GM10248 (cell line): ENCODE measurements around the gene RGS19.

ENCODE experiments used
- CTCF ChIA-PET: fragments of 300-600 bp; sonication (Branson Sonifier 250); formaldehyde crosslinking; extraction: SDS; loops from one replicate; lab custom pipeline; 2021; ENCODE audit warnings: antibody characterized with exemption; lab: Yijun Ruan, JAX
- POLR2A ChIA-PET: fragments of 350-650 bp; sonication (Branson Sonifier 250); formaldehyde crosslinking; extraction: SDS; loops from one replicate; lab custom pipeline; 2020; ENCODE audit warnings: antibody characterized with exemption; lab: Yijun Ruan, JAX
- DNase-seq: peaks from one replicate; pipeline ENCODE4 v3.0.0; 2012; ENCODE audit errors: extremely low spot score
- CTCF ChIP-seq: IDR thresholded peaks from 2 replicates; pipeline ENCODE4 v1.5.1; 2012; ENCODE audit warnings: mild to moderate bottlenecking, low read depth; ENCODE audit errors: extremely low read depth, missing control alignments, control extremely low read depth

Gene RGS19

GRCh38 chr20:64100566-64100888, 21.2 kb upstream of the RGS19 start:
- ChIA-PET POLR2A (no interaction called here), CTCF (interaction anchor here (2.6 to 6.0 kb wide), 3 partner anchors 9 to 18 kb away, joined by 11 to 64 read pairs (median 11); partner anchors contain the start of gene LKAAEAR1)
- TF ChIP-seq CTCF, result no peak
- no peak for DNase-seq

- no peak for TF ChIP-seq CTCF
- DNase-seq, result peak; percentile 63
- POLR2A ChIA-PET, result no interaction called here
- CTCF ChIA-PET, result interaction anchor here (1.0 to 6.0 kb wide), 4 partner anchors 9 to 19 kb away, joined by 4 to 64 read pairs (median 11); partner anchors contain the start of gene LKAAEAR1
Measured at GRCh38 chr20:64099880-64100565, 20.7 kb upstream of the RGS19 start.

GRCh38 chr20:64099086-64099786, 19.9 kb upstream of the RGS19 start:
- no peak for DNase-seq
- TF ChIP-seq CTCF, result no peak
- POLR2A ChIA-PET, result no interaction called here
- CTCF ChIA-PET, result interaction anchor here (1.0 to 6.0 kb wide), 4 partner anchors 10 to 19 kb away, joined by 4 to 64 read pairs (median 11); partner anchors contain the start of gene LKAAEAR1

GRCh38 chr20:64098471-64099013, 19.2 kb upstream of the RGS19 start:
- ChIA-PET CTCF (interaction anchor here (1.0 to 6.0 kb wide), 4 partner anchors 11 to 20 kb away, joined by 4 to 64 read pairs (median 11); partner anchors contain the start of gene LKAAEAR1), POLR2A (no interaction called here)
- TF ChIP-seq CTCF, result no peak
- no peak for DNase-seq

GRCh38 chr20:64096535-64096934, 17.2 kb upstream of the RGS19 start:
- CTCF ChIA-PET, result no interaction called here
- DNase-seq, result no peak
- no peak for TF ChIP-seq CTCF
- POLR2A ChIA-PET, result no interaction called here

- no peak for DNase-seq
- POLR2A ChIA-PET, result no interaction called here
- CTCF ChIA-PET, result no interaction called here
- no peak for TF ChIP-seq CTCF
Measured at GRCh38 chr20:64095927-64096326, 16.6 kb upstream of the RGS19 start.
